Transverse colon (tissue), 4 donors: ENCODE results near the gene TRIM33.

ENCODE experiments used
- POLR2A ChIP-seq: fragments of 450-650 bp; IDR thresholded peaks from one replicate; pipeline ENCODE4 v1.6.1; 2016; ENCODE audit warnings: antibody characterized with exemption, mild to moderate bottlenecking, moderate library complexity
- POLR2AphosphoS5 ChIP-seq, 3 donors: sonication (generic); formaldehyde crosslinking; IDR thresholded peaks; one replicate each; pipeline ENCODE4 v1.6.1; 2016; ENCODE audit warnings: antibody characterized with exemption in 3 of 3
- TF ChIP-seq, protein P1 (sequence below), 5 experiments: fragments of 200-600 bp in 3 of 5; fragments of 450-650 bp in 2 of 5; sonication (generic) in 3 of 5; IDR thresholded peaks; 1 replicate in 2 of 5; 2 replicates in 3 of 5; pipeline ENCODE4 v1.5.1; 2016 to 2017; ENCODE audit warnings: antibody characterized with exemption in 5 of 5, inconsistent platforms in 3 of 5, mild to moderate bottlenecking in 2 of 5, moderate library complexity in 1 of 5

DNA sequence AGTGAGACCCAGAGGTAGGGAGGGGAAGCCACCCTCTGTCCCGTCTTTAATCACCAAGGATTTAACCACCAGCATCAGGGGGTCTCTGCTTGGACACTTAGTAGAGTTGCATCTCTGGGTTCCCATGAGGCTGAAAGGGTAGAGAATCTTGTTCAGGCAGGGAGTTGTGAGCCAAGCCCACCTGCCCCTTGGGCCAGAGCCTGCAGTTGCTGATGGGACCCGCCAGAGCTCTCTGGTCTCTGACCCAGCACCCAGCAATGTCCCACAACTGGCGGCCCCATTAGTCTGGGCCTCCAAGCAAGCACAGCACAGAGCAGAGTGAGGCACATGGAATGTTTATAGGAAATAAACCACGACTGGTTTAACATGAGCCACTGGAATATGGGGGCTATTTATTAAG is 166.3 kb downstream of the TRIM33 start:
- TF ChIP-seq POLR2AphosphoS5 (IDR thresholded peaks at IDR 0.05): no peak
- TF ChIP-seq, protein P1, sequence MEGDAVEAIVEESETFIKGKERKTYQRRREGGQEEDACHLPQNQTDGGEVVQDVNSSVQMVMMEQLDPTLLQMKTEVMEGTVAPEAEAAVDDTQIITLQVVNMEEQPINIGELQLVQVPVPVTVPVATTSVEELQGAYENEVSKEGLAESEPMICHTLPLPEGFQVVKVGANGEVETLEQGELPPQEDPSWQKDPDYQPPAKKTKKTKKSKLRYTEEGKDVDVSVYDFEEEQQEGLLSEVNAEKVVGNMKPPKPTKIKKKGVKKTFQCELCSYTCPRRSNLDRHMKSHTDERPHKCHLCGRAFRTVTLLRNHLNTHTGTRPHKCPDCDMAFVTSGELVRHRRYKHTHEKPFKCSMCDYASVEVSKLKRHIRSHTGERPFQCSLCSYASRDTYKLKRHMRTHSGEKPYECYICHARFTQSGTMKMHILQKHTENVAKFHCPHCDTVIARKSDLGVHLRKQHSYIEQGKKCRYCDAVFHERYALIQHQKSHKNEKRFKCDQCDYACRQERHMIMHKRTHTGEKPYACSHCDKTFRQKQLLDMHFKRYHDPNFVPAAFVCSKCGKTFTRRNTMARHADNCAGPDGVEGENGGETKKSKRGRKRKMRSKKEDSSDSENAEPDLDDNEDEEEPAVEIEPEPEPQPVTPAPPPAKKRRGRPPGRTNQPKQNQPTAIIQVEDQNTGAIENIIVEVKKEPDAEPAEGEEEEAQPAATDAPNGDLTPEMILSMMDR (IDR thresholded peaks at IDR 0.05): no peak
- no peak for TF ChIP-seq POLR2A
